Fibroblast of lung (primary cell): ENCODE measurements around the gene RGS1. TPM values are rescaled to one million over a fixed set of nuclear protein-coding genes. Genes with fewer than 3 reads are reported as not detected.

Experiments used
- DNase-seq, 2 donors: peaks; one replicate each; pipeline versions ENCODE4 v3.0.0 to v3.0.0-alpha.2; 2010; ENCODE audit warnings: low read depth in 2 of 2
- H2AFZ ChIP-seq: 2 replicates; pipeline ENCODE4 v1.5.1; 2012; ENCODE audit warnings: low read length, control low read depth, inconsistent platforms
- H3K27ac ChIP-seq: 2 replicates; pipeline ENCODE4 v1.5.1; 2011; ENCODE audit warnings: low read length, control low read depth; ENCODE audit not compliant: insufficient read depth
- H3K27me3 ChIP-seq: 2 replicates; pipeline ENCODE4 v1.5.1; 2011; ENCODE audit warnings: mild to moderate bottlenecking, low read length; ENCODE audit not compliant: control insufficient read depth, insufficient read depth
- H3K36me3 ChIP-seq: 2 replicates; pipeline ENCODE4 v1.5.1; 2011; ENCODE audit warnings: low read length; ENCODE audit not compliant: control insufficient read depth, insufficient read depth
- H3K4me1 ChIP-seq: 2 replicates; pipeline ENCODE4 v1.5.1; 2011; ENCODE audit warnings: low read length; ENCODE audit not compliant: control insufficient read depth, insufficient read depth; ENCODE audit errors: extremely low read depth
- H3K4me2 ChIP-seq: 2 replicates; pipeline ENCODE4 v1.5.1; 2011; ENCODE audit warnings: low read length, control low read depth; ENCODE audit not compliant: insufficient read depth; ENCODE audit errors: extremely low read depth
- H3K4me3 ChIP-seq, 4 experiments: fragments of 200-600 bp in 1 of 4; sonication (generic) in 1 of 4; replicated peaks in 1 of 4; 2 replicates each; pipeline ENCODE4 v1.5.1; 2011 to 2016; ENCODE audit warnings: low read length in 4 of 4, low read depth in 3 of 4, mild to moderate bottlenecking in 3 of 4, control low read depth in 2 of 4, inconsistent platforms in 1 of 4, mixed read lengths in 1 of 4; ENCODE audit not compliant: insufficient read depth in 1 of 4; ENCODE audit errors: control extremely low read depth in 1 of 4
- H3K79me2 ChIP-seq: 2 replicates; pipeline ENCODE4 v1.5.1; 2012; ENCODE audit warnings: mild to moderate bottlenecking, low read length, inconsistent platforms; ENCODE audit not compliant: control insufficient read depth, insufficient read depth
- H3K9ac ChIP-seq: 2 replicates; pipeline ENCODE4 v1.5.1; 2011; ENCODE audit warnings: mild to moderate bottlenecking, low read length, control low read depth; ENCODE audit not compliant: insufficient read depth
- H3K9me3 ChIP-seq: 2 replicates; pipeline ENCODE4 v1.5.1; 2012; ENCODE audit warnings: low read depth, low read length; ENCODE audit not compliant: control insufficient read depth, insufficient read depth
- H4K20me1 ChIP-seq: 2 replicates; pipeline ENCODE4 v1.5.1; 2011; ENCODE audit warnings: low read length; ENCODE audit not compliant: control insufficient read depth, insufficient read depth; ENCODE audit errors: extremely low read depth
- CTCF ChIP-seq, 2 donors: IDR thresholded peaks in 1 of 2; conservative IDR thresholded peaks in 1 of 2; 1 replicate in 1 of 2; 2 replicates in 1 of 2; pipeline ENCODE4 v1.5.1; 2011 to 2012; ENCODE audit warnings: low read length in 2 of 2, control low read depth in 1 of 2, inconsistent platforms in 1 of 2, low read depth in 1 of 2, mild to moderate bottlenecking in 1 of 2
- EZH2 ChIP-seq: IDR thresholded peaks from 2 replicates; pipeline ENCODE4 v1.5.1; 2012; ENCODE audit warnings: low read length, control low read depth, mild to moderate bottlenecking; ENCODE audit errors: missing control alignments
- polyA minus RNA-seq: library from RNA; depleted of rRNA, polyadenylated mRNA; stranded (reverse); fragments of >200 nt; gene quantifications from 2 replicates; pipeline ENCODE4 v1.2.3, GENCODE V29; 2011; ENCODE audit warnings: low replicate concordance
- polyA plus RNA-seq, 2 donors: library from polyadenylated mRNA; depleted of rRNA in 1 of 2; stranded (reverse) in 1 of 2; unstranded in 1 of 2; fragments of >200 nt; gene quantifications; 2 replicates each; pipeline ENCODE4 v1.2.1, GENCODE V29; 2011 to 2012; ENCODE audit warnings: missing spikeins in 1 of 2
- total RNA-seq: library from RNA; depleted of rRNA; stranded (reverse); fragments of >200 nt; gene quantifications from 2 replicates; pipeline ENCODE4 v1.2.1, GENCODE V29; 2014

The RGS1 gene
- total RNA-seq (under 0.01 and 0.50 TPM in 2 replicates), polyA plus RNA-seq (0.18 and 3.6 TPM in 2 replicates), polyA minus RNA-seq (0.07 TPM in 1 of 2 replicates, not detected in the other)
- polyA plus RNA-seq (2012) = 0.12 and 1.7 TPM in 2 replicates

- TF ChIP-seq CTCF (conservative IDR thresholded peaks at IDR 0.05 in 1 of 2, IDR thresholded peaks at IDR 0.05 in 1 of 2; ENCODE audit: low read depth in 1 of 2, low read length in 2 of 2) (no peak), EZH2 (no peak)
- Histone ChIP-seq H4K20me1 (no peaks in the 10 kb centered on the region), H3K4me3 (no peak within 1 kb of the TSS), H3K9me3 (no peaks in the 10 kb centered on the region), H2AFZ (no peak within 1 kb of the TSS), H3K79me2 (no peaks in the 10 kb centered on the region), H3K4me1 (no peaks in the 10 kb centered on the region), H3K36me3 (no peaks in the 10 kb centered on the region), H3K27me3 (no peaks in the 10 kb centered on the region), H3K27ac (no peak within 1 kb of the TSS), H3K4me2 (no peak within 1 kb of the TSS), H3K9ac (no peak within 1 kb of the TSS)
- no peak for DNase-seq
Measured at GRCh38 chr1:192575499-192576189, at the start of gene RGS1. Gene RGS1, plus strand, starts transcription at chr1:192575773. Its CDS starts 20 bp downstream, at chr1:192575793.

GRCh38 chr1:192527111-192527795 is 48.3 kb upstream of the RGS1 start:
- H3K9me3 ChIP-seq = no peaks in the 10 kb centered on the region
- no peaks in the 10 kb centered on the region for H4K20me1 ChIP-seq
- H3K36me3 ChIP-seq = no peaks in the 10 kb centered on the region
- H3K27ac ChIP-seq = no peak overlapping the region
- H3K9ac ChIP-seq = no peak overlapping the region
- H3K4me2 ChIP-seq = no peak overlapping the region
- H3K4me3 ChIP-seq = no peak overlapping the region
- H3K4me1 ChIP-seq = peaks cover 3% of the 10 kb centered on the region
- H3K27me3 ChIP-seq = no peaks in the 10 kb centered on the region
- no peak for DNase-seq
- TF ChIP-seq EZH2 (no peak), CTCF (conservative IDR thresholded peaks at IDR 0.05 in 1 of 2, IDR thresholded peaks at IDR 0.05 in 1 of 2; ENCODE audit: low read depth in 1 of 2, low read length in 2 of 2) (no peak)
- H2AFZ ChIP-seq = no peak overlapping the region
- no peaks in the 10 kb centered on the region for H3K79me2 ChIP-seq

- Histone ChIP-seq H4K20me1 (no peaks in the 10 kb centered on the region), H3K36me3 (no peaks in the 10 kb centered on the region), H3K27ac (no peak overlapping the region), H2AFZ (no peak overlapping the region), H3K9me3 (no peaks in the 10 kb centered on the region), H3K4me2 (no peak overlapping the region), H3K4me3 (no peak overlapping the region), H3K4me1 (peaks cover 3% of the 10 kb centered on the region), H3K9ac (no peak overlapping the region), H3K79me2 (no peaks in the 10 kb centered on the region), H3K27me3 (no peaks in the 10 kb centered on the region)
- TF ChIP-seq CTCF (conservative IDR thresholded peaks at IDR 0.05 in 1 of 2, IDR thresholded peaks at IDR 0.05 in 1 of 2; ENCODE audit: low read depth in 1 of 2, low read length in 2 of 2) (no peak), EZH2 (no peak)
- DNase-seq = no peak
Measured at GRCh38 chr1:192527950-192528349, 47.6 kb upstream of the RGS1 start.
